SHP77 treated with DMSO at 0.1 percent for 48 hours (cell line): ENCODE data around the gene PIP4P1.
A peak's percentile ranks its signal among the peaks of the same experiment; 100 is the strongest.
"Not testable (repeated sequence)": the region's sequence is repeated elsewhere in the genome, so short reads cannot be mapped to it uniquely, and the experiment has no call there.

Source experiments
- DNase-seq: peaks from one replicate; lab custom pipeline; 2025; lab: John Stamatoyannopoulos, UW

The PIP4P1 gene

GRCh38 chr14:20461225-20462141 lies at the start of gene PIP4P1:
Gene PIP4P1, minus strand, starts transcription at chr14:20461434. Its CDS starts 109 bp downstream, at chr14:20461325.
- peak; percentile 100 for DNase-seq

- no peak for DNase-seq
These were observed 47.1 kb upstream of the PIP4P1 start for GRCh38 chr14:20508367-20508766.

GRCh38 chr14:20507537-20507936 lies 46.3 kb upstream of the PIP4P1 start:
- not testable (repeated sequence) for DNase-seq

- DNase-seq = not testable (repeated sequence)
These were observed 45.5 kb upstream of the PIP4P1 start for GRCh38 chr14:20506752-20507151.

GRCh38 chr14:20506276-20506675 lies 45.0 kb upstream of the PIP4P1 start:
- DNase-seq = not testable (repeated sequence)

- no peak for DNase-seq
These were observed 42.7 kb upstream of the PIP4P1 start for GRCh38 chr14:20503898-20504297.

- no peak for DNase-seq
These were observed 40.1 kb upstream of the PIP4P1 start for GRCh38 chr14:20501346-20501745.

GRCh38 chr14:20499881-20500280 lies 38.6 kb upstream of the PIP4P1 start:
- no peak for DNase-seq

GRCh38 chr14:20499108-20499507 lies 37.9 kb upstream of the PIP4P1 start:
- DNase-seq = no peak

GRCh38 chr14:20498622-20499021 lies 37.4 kb upstream of the PIP4P1 start:
- DNase-seq = no peak

- DNase-seq = no peak
These were observed 33.9 kb upstream of the PIP4P1 start for GRCh38 chr14:20494935-20495766.

- DNase-seq = no peak
These were observed 32.4 kb upstream of the PIP4P1 start for GRCh38 chr14:20493634-20494033.

- no peak for DNase-seq
These were observed 31.3 kb upstream of the PIP4P1 start for GRCh38 chr14:20492486-20492885.

GRCh38 chr14:20490563-20490962 lies 29.3 kb upstream of the PIP4P1 start:
- DNase-seq = no peak

- no peak for DNase-seq
These were observed 28.1 kb upstream of the PIP4P1 start for GRCh38 chr14:20489093-20489994.

GRCh38 chr14:20487396-20487725 lies 26.1 kb upstream of the PIP4P1 start:
- DNase-seq = no peak

- no peak for DNase-seq
These were observed 25.6 kb upstream of the PIP4P1 start for GRCh38 chr14:20486684-20487395.

- DNase-seq = no peak
These were observed 24.7 kb upstream of the PIP4P1 start for GRCh38 chr14:20485900-20486299.

- no peak for DNase-seq
These were observed 21.1 kb upstream of the PIP4P1 start for GRCh38 chr14:20482382-20482781.

GRCh38 chr14:20478894-20479293 lies 17.7 kb upstream of the PIP4P1 start:
- no peak for DNase-seq

GRCh38 chr14:20477211-20477876 lies 16.1 kb upstream of the PIP4P1 start:
- DNase-seq = no peak
